ENCODE results near the gene CCNB1IP1. TPM values are rescaled to one million over a fixed set of nuclear protein-coding genes. Genes with fewer than 3 reads are reported as not detected.

The CCNB1IP1 gene
- total and polyA plus RNA-seq, 2 of the 4 experiments (the other 2 are of a cell fraction): 27.5 to 34.6 TPM

- intact Hi-C loops (cut with micrococcal nuclease): no loop called here
- POLR2A ChIA-PET (ENCODE audit: unreplicated experiment): no interaction called here
These were observed 12.3 kb upstream of the CCNB1IP1 start for GRCh38 chr14:20345366-20345765.

More at GRCh38 chr14:20345366-20345765, 12.3 kb upstream of the CCNB1IP1 start:
- Histone ChIP-seq H3K18ac (ENCODE audit: low read depth, low read length) (no peak overlapping the region), H3K23ac (ENCODE audit: low read depth, low read length) (no peak overlapping the region), H3K79me1 (ENCODE audit: low read depth in 1 of 2, low read length in 2 of 2) (peaks cover 3 to 14% of the 10 kb centered on the region in 2 experiments; a peak in 2 of 4 replicates), H3K9ac (ENCODE audit: low read depth, low read length) (no peak overlapping the region), H2AK5ac (ENCODE audit: low read depth, low read length) (no peak overlapping the region), H2AK9ac (replicated peaks; ENCODE audit: low read depth, low read length, poor library complexity) (no peak overlapping the region), H3K9me1 (ENCODE audit: insufficient read depth, low read length) (no peaks in the 10 kb centered on the region), H4K8ac (ENCODE audit: low read depth in 2 of 2, low read length in 2 of 2) (no peak overlapping the region), H3K9me3 (ENCODE audit: control insufficient read depth, insufficient read depth, low read length) (no peaks in the 10 kb centered on the region), H3K27ac (ENCODE audit: insufficient read depth, low read length) (no peak overlapping the region), H3K4ac (ENCODE audit: low read depth, low read length) (no peak overlapping the region), H3K4me2 (ENCODE audit: low read depth, low read length) (no peak overlapping the region), H3K14ac (replicated peaks; ENCODE audit: low read depth, low read length) (no peak overlapping the region), H2BK20ac (ENCODE audit: low read depth, low read length) (no peak overlapping the region), H3K4me1 (ENCODE audit: control insufficient read depth, insufficient read depth, low read length) (no peaks in the 10 kb centered on the region), H3K27me3 (ENCODE audit: control insufficient read depth, insufficient read depth, low read length) (no peaks in the 10 kb centered on the region), H4K91ac (ENCODE audit: insufficient read depth, low read depth, low read length) (no peak overlapping the region), H3K36me3 (ENCODE audit: control insufficient read depth, insufficient read depth, low read length) (peaks cover 14% of the 10 kb centered on the region), H2BK120ac (ENCODE audit: low read depth, low read length) (no peak overlapping the region), H3K4me3 (ENCODE audit: insufficient read depth, low read depth, low read length) (no peak overlapping the region), H4K5ac (ENCODE audit: low read depth, low read length) (no peak overlapping the region), H2BK5ac (ENCODE audit: low read depth, low read length, poor library complexity, severe bottlenecking) (no peak overlapping the region), H2BK15ac (ENCODE audit: low read depth, low read length) (no peak overlapping the region), H2AFZ (replicated peaks; ENCODE audit: low read length, poor library complexity) (no peak overlapping the region), H3K56ac (ENCODE audit: extremely low read depth, insufficient read depth, low read length) (no peak overlapping the region), H4K20me1 (ENCODE audit: insufficient read depth, low read length) (peaks cover 3% of the 10 kb centered on the region; the same call in 1 of the 2 replicates)
- DNase-seq: no peak
- CTCF ChIA-PET: no interaction called here
- no peak for ATAC-seq (ENCODE audit: low read depth)
- WGBS, 2 experiments (ENCODE audit: extremely low coverage in 2 of 2, insufficient read length in 1 of 2): no CpG with 5 or more reads among the region's 1 CpG
- in situ Hi-C loops (cut with MboI; ENCODE audit: low sequenced_read_pairs): loop anchor here (25.0 kb wide), 2 partner anchors 642 to 742 kb away; partner anchors contain the start of genes METTL17, SLC39A2 and ZNF219
- dilution Hi-C loops (cut with HindIII; ENCODE audit: low sequenced_read_pairs, unreplicated experiment): no loop called here
- TF ChIP-seq RCOR1 (IDR thresholded peaks at IDR 0.05; ENCODE audit: insufficient replicate concordance, low read length): no peak
- no peak for TF ChIP-seq FOS (IDR thresholded peaks at IDR 0.05; ENCODE audit: low read depth, low read length)
- no peak for TF ChIP-seq NFE2L2 (IDR thresholded peaks at IDR 0.05; ENCODE audit: low read depth, low read length)
- no peak for TF ChIP-seq POLR2A (IDR thresholded peaks at IDR 0.05; ENCODE audit: low read depth, low read length)
- no peak for TF ChIP-seq CHD1 (IDR thresholded peaks at IDR 0.05; ENCODE audit: low read depth, low read length)
- TF ChIP-seq CEBPB (IDR thresholded peaks at IDR 0.05; ENCODE audit: low read depth, low read length): no peak
- no peak for TF ChIP-seq ELK1 (IDR thresholded peaks at IDR 0.05; ENCODE audit: borderline replicate concordance, low read depth, low read length)
- TF ChIP-seq, protein P1, sequence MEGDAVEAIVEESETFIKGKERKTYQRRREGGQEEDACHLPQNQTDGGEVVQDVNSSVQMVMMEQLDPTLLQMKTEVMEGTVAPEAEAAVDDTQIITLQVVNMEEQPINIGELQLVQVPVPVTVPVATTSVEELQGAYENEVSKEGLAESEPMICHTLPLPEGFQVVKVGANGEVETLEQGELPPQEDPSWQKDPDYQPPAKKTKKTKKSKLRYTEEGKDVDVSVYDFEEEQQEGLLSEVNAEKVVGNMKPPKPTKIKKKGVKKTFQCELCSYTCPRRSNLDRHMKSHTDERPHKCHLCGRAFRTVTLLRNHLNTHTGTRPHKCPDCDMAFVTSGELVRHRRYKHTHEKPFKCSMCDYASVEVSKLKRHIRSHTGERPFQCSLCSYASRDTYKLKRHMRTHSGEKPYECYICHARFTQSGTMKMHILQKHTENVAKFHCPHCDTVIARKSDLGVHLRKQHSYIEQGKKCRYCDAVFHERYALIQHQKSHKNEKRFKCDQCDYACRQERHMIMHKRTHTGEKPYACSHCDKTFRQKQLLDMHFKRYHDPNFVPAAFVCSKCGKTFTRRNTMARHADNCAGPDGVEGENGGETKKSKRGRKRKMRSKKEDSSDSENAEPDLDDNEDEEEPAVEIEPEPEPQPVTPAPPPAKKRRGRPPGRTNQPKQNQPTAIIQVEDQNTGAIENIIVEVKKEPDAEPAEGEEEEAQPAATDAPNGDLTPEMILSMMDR (conservative IDR thresholded peaks at IDR 0.05; ENCODE audit: low read depth, low read length): no peak
- TF ChIP-seq, protein P2, sequence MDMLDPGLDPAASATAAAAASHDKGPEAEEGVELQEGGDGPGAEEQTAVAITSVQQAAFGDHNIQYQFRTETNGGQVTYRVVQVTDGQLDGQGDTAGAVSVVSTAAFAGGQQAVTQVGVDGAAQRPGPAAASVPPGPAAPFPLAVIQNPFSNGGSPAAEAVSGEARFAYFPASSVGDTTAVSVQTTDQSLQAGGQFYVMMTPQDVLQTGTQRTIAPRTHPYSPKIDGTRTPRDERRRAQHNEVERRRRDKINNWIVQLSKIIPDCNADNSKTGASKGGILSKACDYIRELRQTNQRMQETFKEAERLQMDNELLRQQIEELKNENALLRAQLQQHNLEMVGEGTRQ (IDR thresholded peaks at IDR 0.05; ENCODE audit: low read depth, low read length): no peak
- BruUV-seq (replicated peaks): no TSS peak

Data from IMR-90 (cell line).